K562 (cell line): ENCODE results near the gene GFI1. TPM values are rescaled to one million over a fixed set of nuclear protein-coding genes. Genes with fewer than 3 reads are reported as not detected.

Experiments
- BCL6 ChIP-seq: fragments of 250-450 bp; sonication (Bioruptor Pico); IDR thresholded peaks from 2 replicates; pipeline ENCODE4 v1.4.0; 2020
- CBFA2T2 ChIP-seq: fragments of 450-650 bp; conservative IDR thresholded peaks from 2 replicates; pipeline ENCODE4 v1.6.1; 2017; ENCODE audit warnings: mild to moderate bottlenecking
- CEBPZ ChIP-seq: fragments of 150-350 bp; IDR thresholded peaks from 2 replicates; pipeline ENCODE4 v1.6.1; 2014; ENCODE audit warnings: low read depth, mild to moderate bottlenecking, low read length, borderline replicate concordance
- KLF16 ChIP-seq: IDR thresholded peaks from 2 replicates; pipeline ENCODE4 v1.6.1; 2016; ENCODE audit warnings: antibody characterized with exemption
- MGA ChIP-seq: fragments of 450-650 bp; IDR thresholded peaks from 2 replicates; pipeline ENCODE4 v1.6.1; 2016; ENCODE audit warnings: mild to moderate bottlenecking, moderate library complexity
- PKNOX1 ChIP-seq: fragments of 450-650 bp; IDR thresholded peaks from 2 replicates; pipeline ENCODE4 v1.6.1; 2016
- SMARCA4 ChIP-seq: fragments of 450-650 bp; IDR thresholded peaks from 2 replicates; pipeline ENCODE4 v1.6.1; 2016
- SREBF1 ChIP-seq: fragments of 150-350 bp; IDR thresholded peaks from 2 replicates; pipeline ENCODE4 v1.6.1; 2014; ENCODE audit warnings: antibody characterized with exemption, low read depth, low read length, borderline replicate concordance
- TEAD4 ChIP-seq, 2 experiments: sonication (generic) in 1 of 2; formaldehyde crosslinking in 1 of 2; IDR thresholded peaks; 2 replicates each; pipeline versions ENCODE4 v1.6.1 to v1.8.0; 2012 to 2022; ENCODE audit warnings: borderline replicate concordance in 1 of 2, inconsistent platforms in 1 of 2, low read length in 1 of 2, mild to moderate bottlenecking in 1 of 2, missing genetic modification reagents in 1 of 2
- ZNF140 ChIP-seq: fragments of 250-450 bp; sonication (Bioruptor Pico); IDR thresholded peaks from 2 replicates; pipeline ENCODE4 v1.8.0; 2021; ENCODE audit warnings: moderate library complexity, mild to moderate bottlenecking, inconsistent platforms
- ZNF277 ChIP-seq: fragments of 250-450 bp; sonication (Bioruptor Pico); IDR thresholded peaks from 2 replicates; pipeline ENCODE4 v1.8.0; 2022; ENCODE audit warnings: inconsistent platforms, mild to moderate bottlenecking, moderate library complexity, borderline replicate concordance
- polyA plus RNA-seq, 8 experiments: library from polyadenylated mRNA; depleted of rRNA in 4 of 8; stranded (reverse) in 5 of 8; unstranded in 3 of 8; fragments of >200 nt; fragmentation: Nextera tagmentation in 2 of 8; fragmentation: Illumina TruSeq in 1 of 8; extraction: Ambion mirVana in 2 of 8; extraction: Trizol in 1 of 8; gene quantifications; 2 replicates each; pipeline versions ENCODE4 v1.2.1 to v1.2.3, GENCODE V29; 2011 to 2014; ENCODE audit warnings: inconsistent platforms in 1 of 8, missing spikeins in 1 of 8
- total RNA-seq, 7 experiments: library from RNA; depleted of rRNA in 6 of 7; stranded (reverse); fragments of >200 nt in 6 of 7; fragmentation: Illumina TruSeq in 2 of 7; extraction: Trizol in 2 of 7; gene quantifications; 2 replicates each; pipeline versions ENCODE4 v1.2.1 to v1.2.3, GENCODE V29; 2011 to 2021; ENCODE audit warnings: low replicate concordance in 1 of 7

GFI1 gene
- total and polyA plus RNA-seq, 9 of the 15 experiments (the other 6 are each of a cell fraction or from before 2014, with no cell fraction given), result 0.07 to 0.93 (median 0.46) TPM

- TF ChIP-seq MGA (no peak), CBFA2T2 (peak; percentile 33; the same call in 1 of the 2 replicates), TEAD4 (IDR thresholded peaks at IDR 0.05; ENCODE audit: low read length) (peak; percentile 61; the same call in 1 of the 2 replicates), TEAD4 (CRISPR knock-in tag; IDR thresholded peaks at IDR 0.05; ENCODE audit: borderline replicate concordance) (no peak), KLF16 (0 out of 2 replicates have a peak, but pooled peaks have one; percentile 44), CEBPZ (no peak), ZNF140 (no peak), SMARCA4 (peak; percentile 25; the same call in 1 of the 2 replicates), SREBF1 (no peak), PKNOX1 (peak; percentile 38; the same call in 1 of the 2 replicates), BCL6 (no peak), ZNF277 (CRISPR knock-in tag) (no peak)
Observed at GRCh38 chr1:92516574-92516973, 29.8 kb upstream of the GFI1 start (continued).
